ENCODE measurements around the gene UBXN11.

UBXN11 gene

GRCh38 chr1:26282401-26282918 lies 24.0 kb downstream of the UBXN11 start:
- no peak for TF ChIP-seq CTCF (IDR thresholded peaks at IDR 0.05; ENCODE audit: low read depth, low read length)
- DNase-seq (ENCODE audit: extremely low read depth, low read depth) = no peak

GRCh38 chr1:26281971-26282370 lies 24.5 kb downstream of the UBXN11 start:
- no peak for DNase-seq (ENCODE audit: extremely low read depth, low read depth)

GRCh38 chr1:26281091-26281958 lies 25.1 kb downstream of the UBXN11 start:
- DNase-seq (ENCODE audit: extremely low read depth, low read depth) = no peak

More at GRCh38 chr1:26281971-26282370, 24.5 kb downstream of the UBXN11 start:
- no peak for TF ChIP-seq CTCF (IDR thresholded peaks at IDR 0.05; ENCODE audit: low read depth, low read length)

GRCh38 chr1:26280333-26281042 lies 25.9 kb downstream of the UBXN11 start:
- DNase-seq (ENCODE audit: extremely low read depth, low read depth) = no peak

More at GRCh38 chr1:26281091-26281958, 25.1 kb downstream of the UBXN11 start:
- TF ChIP-seq CTCF (IDR thresholded peaks at IDR 0.05; ENCODE audit: low read depth, low read length) = no peak

GRCh38 chr1:26279456-26280332 lies 26.7 kb downstream of the UBXN11 start, which contains the start of gene SH3BGRL3:
Gene SH3BGRL3, plus strand, starts transcription at chr1:26280086. Its CDS starts 70 bp downstream, at chr1:26280156.
- peak; percentile 44 for DNase-seq (ENCODE audit: extremely low read depth, low read depth)
- TF ChIP-seq CTCF (IDR thresholded peaks at IDR 0.05; ENCODE audit: low read depth, low read length) = peak; percentile 70

More at GRCh38 chr1:26280333-26281042, 25.9 kb downstream of the UBXN11 start:
- TF ChIP-seq CTCF (IDR thresholded peaks at IDR 0.05; ENCODE audit: low read depth, low read length) = no peak

- no peak for DNase-seq (ENCODE audit: extremely low read depth, low read depth)
- TF ChIP-seq CTCF (IDR thresholded peaks at IDR 0.05; ENCODE audit: low read depth, low read length) = no peak
Measured at GRCh38 chr1:26278724-26279455, 27.5 kb downstream of the UBXN11 start.
